WTC11 (cell line): ENCODE data around the gene GNRH2. TPM values are rescaled to one million over a fixed set of nuclear protein-coding genes. Genes with fewer than 3 reads are reported as not detected.
A peak's percentile ranks its signal among the peaks of the same experiment; 100 is the strongest.

Experiments
- ATAC-seq: fragments of 200-7000 bp; cut with Tn5 transposase; 2 replicates; pipeline ENCODE4 v1.10.0; 2021; ENCODE audit warnings: mild to moderate bottlenecking, moderate library complexity
- CTCF ChIA-PET: fragments of 300-600 bp; sonication (Branson Sonifier 250); formaldehyde crosslinking; loops from one replicate; lab custom pipeline; 2021; ENCODE audit warnings: antibody characterized with exemption; lab: Charles Lee
- POLR2A ChIA-PET: fragments of 350-600 bp; sonication (Branson Sonifier 250); formaldehyde crosslinking; loops from one replicate; lab custom pipeline; 2021; ENCODE audit warnings: antibody characterized with exemption; lab: Charles Lee
- DNase-seq: peaks from one replicate; pipeline ENCODE4 v3.0.0; 2021; ENCODE audit warnings: low spot score
- H3K27ac Mint-ChIP-seq: 2 replicates; pipeline ENCODE4 v1.8.0; 2021; ENCODE audit warnings: mixed read lengths
- H3K27me3 Mint-ChIP-seq: 2 replicates; pipeline ENCODE4 v1.8.0; 2021; ENCODE audit warnings: low read depth, mild to moderate bottlenecking, moderate library complexity, mixed read lengths
- H3K36me3 Mint-ChIP-seq: 2 replicates; pipeline ENCODE4 v1.8.0; 2021; ENCODE audit warnings: mixed read lengths
- H3K4me1 Mint-ChIP-seq: 2 replicates; pipeline ENCODE4 v1.8.0; 2022; ENCODE audit warnings: mixed read lengths
- H3K4me3 Mint-ChIP-seq: 2 replicates; pipeline ENCODE4 v1.8.0; 2021; ENCODE audit warnings: mild to moderate bottlenecking, moderate library complexity, mixed read lengths
- H3K9me3 Mint-ChIP-seq: 2 replicates; pipeline ENCODE4 v1.8.0; 2021; ENCODE audit warnings: mixed read lengths
- CREM ChIP-seq: sonication (generic); formaldehyde crosslinking; IDR thresholded peaks from 2 replicates; pipeline ENCODE4 v1.8.1; 2022; ENCODE audit warnings: mild to moderate bottlenecking, missing genetic modification reagents, moderate library complexity
- ERG ChIP-seq: fragments of 250-450 bp; sonication (Bioruptor Pico); IDR thresholded peaks from 2 replicates; pipeline ENCODE4 v1.8.0; 2021; ENCODE audit warnings: mild to moderate bottlenecking
- FOXJ3 ChIP-seq: sonication (generic); formaldehyde crosslinking; IDR thresholded peaks from 2 replicates; pipeline ENCODE4 v1.9.0; 2021; ENCODE audit warnings: missing genetic modification reagents, mild to moderate bottlenecking, borderline replicate concordance
- HMGA2 ChIP-seq: fragments of 250-450 bp; sonication (Bioruptor Pico); IDR thresholded peaks from 2 replicates; pipeline ENCODE4 v1.4.0; 2021; ENCODE audit warnings: mild to moderate bottlenecking, moderate library complexity
- KAT7 ChIP-seq: sonication (generic); formaldehyde crosslinking; IDR thresholded peaks from 2 replicates; pipeline ENCODE4 v1.8.1; 2023; ENCODE audit warnings: missing genetic modification reagents, mild to moderate bottlenecking, borderline replicate concordance
- NFE2L1 ChIP-seq: sonication (generic); formaldehyde crosslinking; IDR thresholded peaks from 2 replicates; pipeline ENCODE4 v1.8.1; 2023; ENCODE audit warnings: missing genetic modification reagents
- PRDM15 ChIP-seq: sonication (generic); formaldehyde crosslinking; IDR thresholded peaks from 2 replicates; pipeline ENCODE4 v1.8.0; 2022; ENCODE audit warnings: missing genetic modification reagents
- RORB ChIP-seq: fragments of 250-450 bp; sonication (Bioruptor Pico); IDR thresholded peaks from 2 replicates; pipeline ENCODE4 v1.9.0; 2021; ENCODE audit warnings: mild to moderate bottlenecking
- TEAD4 ChIP-seq: sonication (generic); formaldehyde crosslinking; IDR thresholded peaks from 2 replicates; pipeline ENCODE4 v1.8.0; 2022; ENCODE audit warnings: mild to moderate bottlenecking, missing genetic modification reagents
- ZNF232 ChIP-seq: sonication (generic); formaldehyde crosslinking; IDR thresholded peaks from 2 replicates; pipeline ENCODE4 v1.8.0; 2022; ENCODE audit warnings: mild to moderate bottlenecking, missing genetic modification reagents
- total RNA-seq: library from RNA; stranded (reverse); gene quantifications from 3 replicates; pipeline ENCODE4 v1.2.3, GENCODE V29; 2021
- TF ChIP-seq, protein P1 (sequence below): fragments of 250-450 bp; sonication (Bioruptor Pico); IDR thresholded peaks from 2 replicates; pipeline ENCODE4 v1.9.0; 2021; ENCODE audit warnings: mild to moderate bottlenecking
- TF ChIP-seq, protein P2 (sequence below): fragments of 250-450 bp; sonication (Bioruptor Pico); IDR thresholded peaks from 2 replicates; pipeline ENCODE4 v1.9.0; 2021; ENCODE audit warnings: mild to moderate bottlenecking, borderline replicate concordance
- TF ChIP-seq, protein P3 (sequence below): sonication (generic); formaldehyde crosslinking; IDR thresholded peaks from 2 replicates; pipeline ENCODE4 v1.8.1; 2023; ENCODE audit warnings: mild to moderate bottlenecking, missing genetic modification reagents, moderate library complexity

The GNRH2 gene
- total RNA-seq, 1 experiment from 2014 or later: 1.1 TPM

DNA sequence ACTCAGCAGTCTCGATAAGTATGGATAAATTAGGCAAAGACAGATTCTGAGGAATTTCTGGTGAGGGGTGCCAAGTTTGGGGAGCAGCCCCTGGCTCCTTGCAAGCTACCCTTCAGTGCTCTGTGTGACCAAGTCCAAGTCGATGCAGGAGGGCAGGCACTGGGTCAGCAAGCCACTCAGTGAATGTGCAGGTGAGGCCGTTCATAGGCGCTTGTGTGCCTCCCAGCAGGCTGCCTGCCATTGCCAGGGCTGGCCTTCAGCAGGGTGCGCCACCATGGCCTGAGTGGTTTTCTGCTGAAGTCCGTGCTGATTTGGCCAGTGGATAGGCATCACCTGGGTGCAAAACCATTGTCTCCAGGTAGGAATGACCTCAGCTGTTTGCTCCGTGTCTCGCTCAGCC is 3.3 kb upstream of the GNRH2 start:
- CTCF ChIA-PET: no interaction called here
- POLR2A ChIA-PET: no interaction called here
- H3K4me1 Mint-ChIP-seq: peaks cover 18% of the 10 kb centered on the region
- ATAC-seq (no peak), DNase-seq (no peak)
- no peaks in the 10 kb centered on the region for H3K27me3 Mint-ChIP-seq
- no peak for TF ChIP-seq RORB (CRISPR knock-in tag)
- TF ChIP-seq, protein P1, sequence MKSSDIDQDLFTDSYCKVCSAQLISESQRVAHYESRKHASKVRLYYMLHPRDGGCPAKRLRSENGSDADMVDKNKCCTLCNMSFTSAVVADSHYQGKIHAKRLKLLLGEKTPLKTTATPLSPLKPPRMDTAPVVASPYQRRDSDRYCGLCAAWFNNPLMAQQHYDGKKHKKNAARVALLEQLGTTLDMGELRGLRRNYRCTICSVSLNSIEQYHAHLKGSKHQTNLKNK: no peak
- no peak for TF ChIP-seq CREM (CRISPR knock-in tag)
- no peak for TF ChIP-seq TEAD4 (CRISPR knock-in tag)
- TF ChIP-seq FOXJ3 (CRISPR knock-in tag): no peak
- peaks cover 40% of the 10 kb centered on the region for H3K36me3 Mint-ChIP-seq
- H3K4me3 Mint-ChIP-seq: no peak overlapping the region
- H3K9me3 Mint-ChIP-seq: no peaks in the 10 kb centered on the region
- H3K27ac Mint-ChIP-seq: peak overlapping the region; percentile 9; the same call in 1 of the 2 replicates

DNA sequence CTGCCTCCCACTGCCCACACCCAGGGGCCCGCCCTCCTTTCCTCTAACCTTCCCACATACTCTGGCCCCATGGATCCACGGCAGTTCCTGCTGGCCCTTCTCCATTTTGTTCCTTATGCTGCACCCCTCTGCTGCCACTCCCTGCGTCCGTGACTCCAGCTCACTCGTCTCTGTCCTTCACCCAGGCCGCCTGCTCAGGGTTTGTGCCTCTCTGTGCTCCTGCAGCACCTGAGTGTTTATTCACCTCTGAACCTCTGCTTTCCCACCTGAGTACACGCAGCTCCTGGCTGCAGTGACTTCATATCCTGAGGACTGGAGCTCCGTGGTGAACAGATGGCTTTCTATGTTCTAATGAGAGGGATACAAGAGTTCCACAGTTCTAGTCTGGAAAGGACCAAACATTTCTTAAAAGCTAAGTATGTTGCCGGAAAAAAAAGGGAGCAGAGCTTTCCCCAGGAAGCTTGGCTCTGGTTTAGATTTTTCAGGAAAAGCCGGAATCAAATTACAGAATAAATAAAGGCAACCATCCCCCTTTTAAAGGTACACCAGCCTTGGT is 1.5 kb upstream of the GNRH2 start:
- Mint-ChIP-seq H3K9me3 (no peaks in the 10 kb centered on the region), H3K27ac (peak overlapping the region; percentile 86), H3K27me3 (no peaks in the 10 kb centered on the region), H3K4me3 (peak overlapping the region; percentile 48), H3K36me3 (peaks cover 30% of the 10 kb centered on the region), H3K4me1 (peaks cover 24% of the 10 kb centered on the region)
- DNase-seq (peak; percentile 18), ATAC-seq (no peak)
- CTCF ChIA-PET: interaction anchor here (0.6 to 2.7 kb wide), 11 partner anchors 10 to 368 kb away, joined by 3 to 13 read pairs (median 3); partner anchors contain the start of gene TMEM239
- TF ChIP-seq TEAD4 (CRISPR knock-in tag) (no peak), KAT7 (CRISPR knock-in tag) (no peak), ZNF232 (CRISPR knock-in tag) (no peak), NFE2L1 (CRISPR knock-in tag) (no peak), HMGA2 (CRISPR knock-in tag) (no peak)
- POLR2A ChIA-PET: no interaction called here

GRCh38 chr20:3042625-3043024 is 797 bp upstream of the GNRH2 start:
- CTCF ChIA-PET: interaction anchor here (0.6 to 2.7 kb wide), 10 partner anchors 10 to 368 kb away, joined by 3 to 13 read pairs (median 3); partner anchors contain the start of gene TMEM239
- ATAC-seq (no peak), DNase-seq (no peak)
- TF ChIP-seq, protein P2, sequence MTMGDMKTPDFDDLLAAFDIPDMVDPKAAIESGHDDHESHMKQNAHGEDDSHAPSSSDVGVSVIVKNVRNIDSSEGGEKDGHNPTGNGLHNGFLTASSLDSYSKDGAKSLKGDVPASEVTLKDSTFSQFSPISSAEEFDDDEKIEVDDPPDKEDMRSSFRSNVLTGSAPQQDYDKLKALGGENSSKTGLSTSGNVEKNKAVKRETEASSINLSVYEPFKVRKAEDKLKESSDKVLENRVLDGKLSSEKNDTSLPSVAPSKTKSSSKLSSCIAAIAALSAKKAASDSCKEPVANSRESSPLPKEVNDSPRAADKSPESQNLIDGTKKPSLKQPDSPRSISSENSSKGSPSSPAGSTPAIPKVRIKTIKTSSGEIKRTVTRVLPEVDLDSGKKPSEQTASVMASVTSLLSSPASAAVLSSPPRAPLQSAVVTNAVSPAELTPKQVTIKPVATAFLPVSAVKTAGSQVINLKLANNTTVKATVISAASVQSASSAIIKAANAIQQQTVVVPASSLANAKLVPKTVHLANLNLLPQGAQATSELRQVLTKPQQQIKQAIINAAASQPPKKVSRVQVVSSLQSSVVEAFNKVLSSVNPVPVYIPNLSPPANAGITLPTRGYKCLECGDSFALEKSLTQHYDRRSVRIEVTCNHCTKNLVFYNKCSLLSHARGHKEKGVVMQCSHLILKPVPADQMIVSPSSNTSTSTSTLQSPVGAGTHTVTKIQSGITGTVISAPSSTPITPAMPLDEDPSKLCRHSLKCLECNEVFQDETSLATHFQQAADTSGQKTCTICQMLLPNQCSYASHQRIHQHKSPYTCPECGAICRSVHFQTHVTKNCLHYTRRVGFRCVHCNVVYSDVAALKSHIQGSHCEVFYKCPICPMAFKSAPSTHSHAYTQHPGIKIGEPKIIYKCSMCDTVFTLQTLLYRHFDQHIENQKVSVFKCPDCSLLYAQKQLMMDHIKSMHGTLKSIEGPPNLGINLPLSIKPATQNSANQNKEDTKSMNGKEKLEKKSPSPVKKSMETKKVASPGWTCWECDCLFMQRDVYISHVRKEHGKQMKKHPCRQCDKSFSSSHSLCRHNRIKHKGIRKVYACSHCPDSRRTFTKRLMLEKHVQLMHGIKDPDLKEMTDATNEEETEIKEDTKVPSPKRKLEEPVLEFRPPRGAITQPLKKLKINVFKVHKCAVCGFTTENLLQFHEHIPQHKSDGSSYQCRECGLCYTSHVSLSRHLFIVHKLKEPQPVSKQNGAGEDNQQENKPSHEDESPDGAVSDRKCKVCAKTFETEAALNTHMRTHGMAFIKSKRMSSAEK (CRISPR knock-in tag): no peak
- H3K4me3 Mint-ChIP-seq: peak overlapping the region; percentile 48
- no peaks in the 10 kb centered on the region for H3K27me3 Mint-ChIP-seq
- peaks cover 29% of the 10 kb centered on the region for H3K36me3 Mint-ChIP-seq
- H3K4me1 Mint-ChIP-seq: peaks cover 26% of the 10 kb centered on the region
- no peaks in the 10 kb centered on the region for H3K9me3 Mint-ChIP-seq
- POLR2A ChIA-PET: no interaction called here
- peak overlapping the region; percentile 86 for H3K27ac Mint-ChIP-seq

DNA sequence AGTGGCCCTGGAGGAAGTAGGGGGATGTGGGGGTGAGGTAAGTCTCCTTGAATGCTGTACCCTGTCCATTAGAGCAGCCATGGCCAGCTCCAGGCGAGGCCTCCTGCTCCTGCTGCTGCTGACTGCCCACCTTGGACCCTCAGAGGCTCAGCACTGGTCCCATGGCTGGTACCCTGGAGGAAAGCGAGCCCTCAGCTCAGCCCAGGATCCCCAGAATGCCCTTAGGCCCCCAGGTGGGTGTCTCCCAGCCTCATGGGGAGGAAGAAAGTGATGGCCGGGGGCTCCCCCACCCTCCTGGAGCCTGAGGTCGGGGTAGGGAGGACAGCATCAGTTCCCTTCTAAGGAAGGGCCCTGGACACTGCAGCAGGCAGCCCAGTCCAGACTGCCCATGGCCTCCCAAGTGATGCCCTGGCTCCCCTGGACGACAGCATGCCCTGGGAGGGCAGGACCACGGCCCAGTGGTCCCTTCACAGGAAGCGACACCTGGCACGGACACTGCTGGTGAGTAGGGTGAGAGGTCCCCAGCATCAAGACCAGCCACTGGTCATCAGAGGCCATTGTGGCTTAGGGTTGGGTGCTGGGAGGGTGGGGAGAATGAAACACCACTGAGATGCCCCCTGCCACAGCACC is 1.0 kb downstream of the GNRH2 start:
- CTCF ChIA-PET: interaction anchor here (1.2 to 2.7 kb wide), 3 partner anchors 9 to 288 kb away, joined by 3 to 13 read pairs (median 4); no protein-coding TSS in a partner anchor
- Mint-ChIP-seq H3K27me3 (no peaks in the 10 kb centered on the region), H3K4me3 (peak overlapping the region; percentile 80; the same call in 1 of the 2 replicates), H3K36me3 (peaks cover 31% of the 10 kb centered on the region), H3K4me1 (peaks cover 26% of the 10 kb centered on the region), H3K27ac (no peak overlapping the region), H3K9me3 (no peaks in the 10 kb centered on the region)
- ATAC-seq (no peak), DNase-seq (no peak)
- POLR2A ChIA-PET: no interaction called here
- TF ChIP-seq TEAD4 (CRISPR knock-in tag): no peak
- no peak for TF ChIP-seq ERG
- no peak for TF ChIP-seq PRDM15
- TF ChIP-seq, protein P3, sequence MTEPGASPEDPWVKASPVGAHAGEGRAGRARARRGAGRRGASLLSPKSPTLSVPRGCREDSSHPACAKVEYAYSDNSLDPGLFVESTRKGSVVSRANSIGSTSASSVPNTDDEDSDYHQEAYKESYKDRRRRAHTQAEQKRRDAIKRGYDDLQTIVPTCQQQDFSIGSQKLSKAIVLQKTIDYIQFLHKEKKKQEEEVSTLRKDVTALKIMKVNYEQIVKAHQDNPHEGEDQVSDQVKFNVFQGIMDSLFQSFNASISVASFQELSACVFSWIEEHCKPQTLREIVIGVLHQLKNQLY: no peak
